Panc1 (cell line): ENCODE results near the gene SLC22A16.

Experiments
- POLR2AphosphoS5 ChIP-seq: IDR thresholded peaks from 2 replicates; pipeline ENCODE4 v1.6.1; 2012; ENCODE audit warnings: mild to moderate bottlenecking, low read depth, low read length, moderate library complexity
- TF ChIP-seq, protein P1 (sequence below): fragments of 450-650 bp; IDR thresholded peaks from 2 replicates; pipeline ENCODE4 v1.5.1; 2017; ENCODE audit warnings: mild to moderate bottlenecking

GRCh38 chr6:110481081-110481480 is 4.7 kb upstream of the SLC22A16 start:
- TF ChIP-seq, protein P1, sequence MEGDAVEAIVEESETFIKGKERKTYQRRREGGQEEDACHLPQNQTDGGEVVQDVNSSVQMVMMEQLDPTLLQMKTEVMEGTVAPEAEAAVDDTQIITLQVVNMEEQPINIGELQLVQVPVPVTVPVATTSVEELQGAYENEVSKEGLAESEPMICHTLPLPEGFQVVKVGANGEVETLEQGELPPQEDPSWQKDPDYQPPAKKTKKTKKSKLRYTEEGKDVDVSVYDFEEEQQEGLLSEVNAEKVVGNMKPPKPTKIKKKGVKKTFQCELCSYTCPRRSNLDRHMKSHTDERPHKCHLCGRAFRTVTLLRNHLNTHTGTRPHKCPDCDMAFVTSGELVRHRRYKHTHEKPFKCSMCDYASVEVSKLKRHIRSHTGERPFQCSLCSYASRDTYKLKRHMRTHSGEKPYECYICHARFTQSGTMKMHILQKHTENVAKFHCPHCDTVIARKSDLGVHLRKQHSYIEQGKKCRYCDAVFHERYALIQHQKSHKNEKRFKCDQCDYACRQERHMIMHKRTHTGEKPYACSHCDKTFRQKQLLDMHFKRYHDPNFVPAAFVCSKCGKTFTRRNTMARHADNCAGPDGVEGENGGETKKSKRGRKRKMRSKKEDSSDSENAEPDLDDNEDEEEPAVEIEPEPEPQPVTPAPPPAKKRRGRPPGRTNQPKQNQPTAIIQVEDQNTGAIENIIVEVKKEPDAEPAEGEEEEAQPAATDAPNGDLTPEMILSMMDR, result no peak
- TF ChIP-seq POLR2AphosphoS5, result no peak
